ENCODE results near the gene TKT. TPM values are rescaled to one million over a fixed set of nuclear protein-coding genes. Genes with fewer than 3 reads are reported as not detected.

TKT gene
- total and polyA plus RNA-seq, 4 donors, result 351 to 498 (median 456) TPM

DNA sequence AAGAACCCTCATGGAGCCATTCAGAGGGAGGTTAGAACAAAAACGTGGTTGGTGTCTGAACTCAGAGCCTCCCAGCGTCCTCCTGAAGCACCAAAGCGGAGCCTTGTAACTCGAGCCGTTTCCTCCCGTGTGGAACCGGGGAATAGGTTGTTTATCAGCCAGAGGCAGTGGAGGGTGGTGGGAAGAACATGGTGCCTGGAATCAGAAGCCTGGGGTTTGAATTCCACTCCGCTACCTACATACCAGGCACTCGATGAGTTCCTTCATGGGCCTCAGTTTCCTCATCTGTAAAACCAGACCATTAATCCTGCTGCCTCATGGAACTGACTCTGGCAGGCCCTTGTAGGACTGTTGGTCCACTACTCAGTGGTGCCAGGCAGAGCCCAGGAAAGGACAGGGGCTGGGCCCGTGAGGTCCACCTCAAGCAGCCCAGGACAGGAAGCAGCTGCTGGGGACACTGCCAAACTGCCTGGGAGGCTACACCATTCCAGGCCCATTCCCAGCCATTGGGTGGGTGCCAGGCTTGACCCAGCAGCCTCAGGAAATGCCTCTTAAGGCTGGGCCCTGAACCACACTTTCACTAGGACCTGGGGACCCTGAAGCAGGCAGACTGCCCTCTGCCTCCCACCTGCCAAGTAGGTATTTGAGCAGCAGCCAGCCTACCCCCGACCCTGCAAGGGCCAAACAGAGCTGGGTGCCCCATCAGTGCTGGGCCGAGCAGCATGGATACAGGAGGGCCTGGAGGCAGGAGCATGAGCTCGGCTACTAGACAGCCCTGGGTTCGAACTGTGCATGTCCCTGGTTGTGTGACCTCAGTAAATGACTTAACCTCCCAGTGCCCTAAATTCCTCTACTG, 61.4 kb downstream of the TKT start:
- Histone ChIP-seq H3K4me3 (no peak overlapping the region), H3K27ac (ENCODE audit: low read depth in 1 of 2, low read length in 1 of 2) (no peak overlapping the region), H3K9ac (ENCODE audit: insufficient read depth in 1 of 2, low read length in 2 of 2) (no peak overlapping the region), H3K4me1 (ENCODE audit: control insufficient read depth in 5 of 5, insufficient read depth in 5 of 5, low read length in 5 of 5) (peaks cover 0 to 12% (median 3%) of the 10 kb centered on the region in 5 donors), H3K27me3 (ENCODE audit: control insufficient read depth in 3 of 3, insufficient read depth in 3 of 3, low read length in 2 of 3) (no peaks in the 10 kb centered on the region), H3K36me3 (ENCODE audit: control insufficient read depth in 4 of 4, insufficient read depth in 4 of 4, low read length in 4 of 4) (peaks cover 0 to 28% (median 6%) of the 10 kb centered on the region in 4 donors), H3K9me3 (ENCODE audit: control insufficient read depth in 4 of 4, insufficient read depth in 3 of 4, low read length in 3 of 4) (no peaks in the 10 kb centered on the region)
- TF ChIP-seq, protein P1, sequence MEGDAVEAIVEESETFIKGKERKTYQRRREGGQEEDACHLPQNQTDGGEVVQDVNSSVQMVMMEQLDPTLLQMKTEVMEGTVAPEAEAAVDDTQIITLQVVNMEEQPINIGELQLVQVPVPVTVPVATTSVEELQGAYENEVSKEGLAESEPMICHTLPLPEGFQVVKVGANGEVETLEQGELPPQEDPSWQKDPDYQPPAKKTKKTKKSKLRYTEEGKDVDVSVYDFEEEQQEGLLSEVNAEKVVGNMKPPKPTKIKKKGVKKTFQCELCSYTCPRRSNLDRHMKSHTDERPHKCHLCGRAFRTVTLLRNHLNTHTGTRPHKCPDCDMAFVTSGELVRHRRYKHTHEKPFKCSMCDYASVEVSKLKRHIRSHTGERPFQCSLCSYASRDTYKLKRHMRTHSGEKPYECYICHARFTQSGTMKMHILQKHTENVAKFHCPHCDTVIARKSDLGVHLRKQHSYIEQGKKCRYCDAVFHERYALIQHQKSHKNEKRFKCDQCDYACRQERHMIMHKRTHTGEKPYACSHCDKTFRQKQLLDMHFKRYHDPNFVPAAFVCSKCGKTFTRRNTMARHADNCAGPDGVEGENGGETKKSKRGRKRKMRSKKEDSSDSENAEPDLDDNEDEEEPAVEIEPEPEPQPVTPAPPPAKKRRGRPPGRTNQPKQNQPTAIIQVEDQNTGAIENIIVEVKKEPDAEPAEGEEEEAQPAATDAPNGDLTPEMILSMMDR (IDR thresholded peaks at IDR 0.05; ENCODE audit: control extremely low read depth, extremely low read depth), result no peak
- ATAC-seq (ENCODE audit: insufficient read depth, low FRiP score) (no peak), DNase-seq (peak; percentile 33 to 64 (median 51))
- WGBS, 2 donors, result 59 to 78% methylated on average over 14 of the region's 14 CpGs

DNA sequence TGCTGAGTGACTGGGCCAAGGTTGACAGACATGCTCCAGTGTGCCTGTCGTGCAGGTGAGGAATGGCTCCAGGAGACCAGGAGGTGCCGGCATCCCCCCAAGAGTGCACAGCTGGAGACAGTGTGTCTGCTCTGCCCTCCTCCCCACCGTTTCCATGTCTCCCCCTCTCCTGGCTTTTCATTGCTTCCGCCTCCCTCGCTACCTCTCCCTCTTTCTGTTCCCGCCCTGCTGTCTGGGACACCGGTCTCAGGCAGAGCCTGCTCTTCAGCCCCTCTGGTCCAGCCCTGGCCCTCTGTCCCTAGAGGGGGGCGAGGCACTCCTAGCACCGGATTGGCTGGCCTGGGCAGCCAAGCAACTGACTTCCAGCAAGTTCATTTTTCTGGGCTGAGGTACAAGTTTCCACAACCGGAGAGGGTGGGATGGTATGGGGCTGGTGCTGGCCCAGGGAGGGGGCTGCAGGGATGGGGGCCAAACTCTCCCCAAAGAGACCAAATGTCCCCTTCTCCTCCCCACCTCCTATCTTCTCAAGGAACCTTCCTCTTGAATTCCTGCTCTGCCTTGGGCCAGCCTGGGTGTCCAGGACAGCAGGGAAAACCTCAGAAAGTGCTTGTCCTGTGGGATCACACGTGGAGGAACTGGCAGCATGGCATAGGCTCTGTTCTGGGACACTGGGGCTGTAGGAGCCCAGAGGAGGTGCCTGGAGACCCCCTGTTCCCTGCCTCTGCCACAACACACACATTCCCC, 62.2 kb downstream of the TKT start:
- 79 to 83% methylated on average over 9 to 11 of the region's 11 CpGs for WGBS, 2 donors
- Histone ChIP-seq H3K4me3 (no peak overlapping the region), H3K9me3 (ENCODE audit: control insufficient read depth in 4 of 4, insufficient read depth in 3 of 4, low read length in 3 of 4) (no peaks in the 10 kb centered on the region), H3K4me1 (ENCODE audit: control insufficient read depth in 5 of 5, insufficient read depth in 5 of 5, low read length in 5 of 5) (peaks cover 0 to 12% (median 3%) of the 10 kb centered on the region in 5 donors), H3K27ac (ENCODE audit: low read depth in 1 of 2, low read length in 1 of 2) (no peak overlapping the region), H3K9ac (ENCODE audit: insufficient read depth in 1 of 2, low read length in 2 of 2) (no peak overlapping the region), H3K36me3 (ENCODE audit: control insufficient read depth in 4 of 4, insufficient read depth in 4 of 4, low read length in 4 of 4) (peaks cover 0 to 35% (median 7%) of the 10 kb centered on the region in 4 donors), H3K27me3 (ENCODE audit: control insufficient read depth in 3 of 3, insufficient read depth in 3 of 3, low read length in 2 of 3) (no peaks in the 10 kb centered on the region)
- peak in 2 of 3 donors; percentile 40 to 63 for DNase-seq
- TF ChIP-seq, protein P1 (IDR thresholded peaks at IDR 0.05; ENCODE audit: control extremely low read depth, extremely low read depth), result no peak
- ATAC-seq (ENCODE audit: insufficient read depth, low FRiP score), result no peak

DNA sequence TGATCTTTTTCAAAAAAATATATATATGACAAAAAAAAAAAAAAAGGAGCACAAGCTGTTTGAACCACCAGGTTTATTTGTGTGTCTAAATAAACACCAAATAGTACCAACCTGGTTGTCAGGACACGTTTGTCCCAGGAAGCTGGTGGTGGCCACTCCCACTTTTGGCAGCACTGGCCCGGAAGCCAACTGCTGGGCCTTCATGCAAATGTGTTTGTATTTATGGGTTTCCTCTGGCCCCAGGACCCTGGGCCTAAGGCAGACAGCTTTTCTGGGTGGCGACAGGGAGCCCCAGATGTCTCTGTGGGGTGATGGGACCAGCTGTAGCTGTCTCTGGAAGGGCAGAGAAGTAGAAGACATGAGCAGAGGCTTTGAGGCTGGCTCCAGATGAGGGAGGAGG, 63.2 kb downstream of the TKT start:
- Histone ChIP-seq H3K9ac (ENCODE audit: insufficient read depth in 1 of 2, low read length in 2 of 2) (no peak overlapping the region), H3K9me3 (ENCODE audit: control insufficient read depth in 4 of 4, insufficient read depth in 3 of 4, low read length in 3 of 4) (no peaks in the 10 kb centered on the region), H3K36me3 (ENCODE audit: control insufficient read depth in 4 of 4, insufficient read depth in 4 of 4, low read length in 4 of 4) (peaks cover 0 to 39% (median 9%) of the 10 kb centered on the region in 4 donors), H3K27ac (ENCODE audit: low read depth in 1 of 2, low read length in 1 of 2) (no peak overlapping the region), H3K27me3 (ENCODE audit: control insufficient read depth in 3 of 3, insufficient read depth in 3 of 3, low read length in 2 of 3) (no peaks in the 10 kb centered on the region), H3K4me3 (no peak overlapping the region), H3K4me1 (ENCODE audit: control insufficient read depth in 5 of 5, insufficient read depth in 5 of 5, low read length in 5 of 5) (peaks cover 0 to 12% (median 3%) of the 10 kb centered on the region in 5 donors)
- DNase-seq, result no peak
- no peak for ATAC-seq (ENCODE audit: insufficient read depth, low FRiP score)
- 55 to 62% methylated on average over 3 of the region's 3 CpGs for WGBS, 2 donors
- TF ChIP-seq, protein P1 (IDR thresholded peaks at IDR 0.05; ENCODE audit: control extremely low read depth, extremely low read depth), result no peak

Measured in lung (tissue), 12 donors.